Measurements from ENCODE around the gene ZCCHC14. TPM values are rescaled to one million over a fixed set of nuclear protein-coding genes. Genes with fewer than 3 reads are reported as not detected.

Gene ZCCHC14
- total RNA-seq, 1 donor from 2014 or later, result 42.4 TPM

DNA sequence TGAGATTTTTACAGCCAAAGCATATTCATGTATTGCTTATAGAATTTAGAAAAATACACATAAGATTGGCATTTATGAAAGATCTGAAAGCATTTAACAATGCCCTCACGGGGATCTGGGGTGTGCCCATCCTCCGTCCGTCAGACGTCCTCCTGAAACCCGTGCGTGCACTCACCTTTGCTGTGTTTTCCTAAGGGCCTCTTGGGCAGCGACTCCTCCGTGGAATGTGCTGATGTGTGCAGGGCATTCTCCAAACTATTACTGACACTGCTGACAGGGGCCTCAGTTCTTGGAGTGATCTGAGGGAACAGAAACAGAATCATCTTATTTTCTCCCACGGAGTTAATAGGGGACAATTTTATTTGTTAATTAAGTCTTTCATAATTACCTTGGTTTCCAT, 33.0 kb downstream of the ZCCHC14 start:
- H3K27me3 Mint-ChIP-seq, result no peaks in the 10 kb centered on the region
- no peaks in the 10 kb centered on the region for H3K9me3 Mint-ChIP-seq (ENCODE audit: low read depth)
- H3K36me3 Mint-ChIP-seq (ENCODE audit: insufficient read depth), result peaks cover 14% of the 10 kb centered on the region
- no peak overlapping the region for H3K27ac Mint-ChIP-seq
- DNase-seq (ENCODE audit: low spot score, unreplicated experiment), result no peak
- no peak overlapping the region for H3K4me3 Mint-ChIP-seq (ENCODE audit: low read depth)
- TF ChIP-seq, protein P1, sequence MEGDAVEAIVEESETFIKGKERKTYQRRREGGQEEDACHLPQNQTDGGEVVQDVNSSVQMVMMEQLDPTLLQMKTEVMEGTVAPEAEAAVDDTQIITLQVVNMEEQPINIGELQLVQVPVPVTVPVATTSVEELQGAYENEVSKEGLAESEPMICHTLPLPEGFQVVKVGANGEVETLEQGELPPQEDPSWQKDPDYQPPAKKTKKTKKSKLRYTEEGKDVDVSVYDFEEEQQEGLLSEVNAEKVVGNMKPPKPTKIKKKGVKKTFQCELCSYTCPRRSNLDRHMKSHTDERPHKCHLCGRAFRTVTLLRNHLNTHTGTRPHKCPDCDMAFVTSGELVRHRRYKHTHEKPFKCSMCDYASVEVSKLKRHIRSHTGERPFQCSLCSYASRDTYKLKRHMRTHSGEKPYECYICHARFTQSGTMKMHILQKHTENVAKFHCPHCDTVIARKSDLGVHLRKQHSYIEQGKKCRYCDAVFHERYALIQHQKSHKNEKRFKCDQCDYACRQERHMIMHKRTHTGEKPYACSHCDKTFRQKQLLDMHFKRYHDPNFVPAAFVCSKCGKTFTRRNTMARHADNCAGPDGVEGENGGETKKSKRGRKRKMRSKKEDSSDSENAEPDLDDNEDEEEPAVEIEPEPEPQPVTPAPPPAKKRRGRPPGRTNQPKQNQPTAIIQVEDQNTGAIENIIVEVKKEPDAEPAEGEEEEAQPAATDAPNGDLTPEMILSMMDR (IDR thresholded peaks at IDR 0.05; ENCODE audit: unreplicated experiment), result no peak
- H3K4me1 Mint-ChIP-seq (ENCODE audit: low read depth), result peaks cover 4% of the 10 kb centered on the region

DNA sequence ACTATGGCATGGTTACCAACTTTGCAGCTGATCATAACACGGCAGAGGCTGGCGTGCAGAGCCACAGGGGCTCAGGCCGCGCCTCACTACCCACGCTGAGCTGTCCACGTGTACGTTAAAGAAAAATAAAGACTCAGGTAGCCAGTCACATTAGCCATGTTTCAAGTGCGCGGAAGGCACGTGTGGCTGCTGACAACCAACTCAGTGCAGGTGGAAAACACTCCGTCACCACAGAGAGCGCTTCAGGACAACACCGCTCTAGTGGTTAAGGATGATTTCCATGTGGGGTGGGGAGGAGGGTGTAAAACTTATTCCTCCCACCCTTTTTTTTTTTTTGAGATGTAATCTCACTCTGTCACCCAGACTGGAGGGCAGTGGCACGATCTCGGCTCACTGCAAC, 33.8 kb downstream of the ZCCHC14 start:
- no peaks in the 10 kb centered on the region for H3K9me3 Mint-ChIP-seq (ENCODE audit: low read depth)
- peaks cover 4% of the 10 kb centered on the region for H3K4me1 Mint-ChIP-seq (ENCODE audit: low read depth)
- H3K27ac Mint-ChIP-seq, result no peak overlapping the region
- no peaks in the 10 kb centered on the region for H3K27me3 Mint-ChIP-seq
- DNase-seq (ENCODE audit: low spot score, unreplicated experiment), result no peak
- TF ChIP-seq, protein P1 (IDR thresholded peaks at IDR 0.05; ENCODE audit: unreplicated experiment), result no peak
- H3K4me3 Mint-ChIP-seq (ENCODE audit: low read depth), result no peak overlapping the region
- H3K36me3 Mint-ChIP-seq (ENCODE audit: insufficient read depth), result peaks cover 14% of the 10 kb centered on the region

DNA sequence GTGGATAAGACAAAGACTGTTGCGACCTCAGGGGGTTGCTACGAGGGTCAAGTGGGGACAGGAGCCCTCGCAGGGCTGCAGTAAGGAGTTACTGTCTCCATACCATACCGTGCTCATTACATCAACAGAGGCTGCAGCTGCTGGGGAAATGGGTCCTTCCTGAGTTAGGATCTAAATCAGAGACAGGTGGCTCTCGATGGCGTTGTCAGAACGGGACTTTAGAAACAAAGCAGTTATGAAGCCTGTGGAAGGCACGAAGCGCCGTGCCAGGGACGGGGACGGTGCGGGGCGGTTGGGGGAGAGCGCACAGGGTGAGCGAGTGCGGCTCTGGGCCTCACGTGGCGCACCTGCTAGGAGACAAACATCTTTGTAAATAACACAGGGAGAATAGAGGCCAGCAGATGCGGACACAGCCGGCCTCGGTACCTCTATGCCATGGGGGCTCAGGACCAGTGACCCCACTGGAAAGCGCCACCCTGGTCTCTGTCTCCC, 34.4 kb downstream of the ZCCHC14 start:
- Mint-ChIP-seq H3K27me3 (no peaks in the 10 kb centered on the region), H3K27ac (no peak overlapping the region), H3K4me3 (ENCODE audit: low read depth) (no peak overlapping the region), H3K9me3 (ENCODE audit: low read depth) (no peaks in the 10 kb centered on the region), H3K36me3 (ENCODE audit: insufficient read depth) (peaks cover 14% of the 10 kb centered on the region), H3K4me1 (ENCODE audit: low read depth) (peaks cover 4% of the 10 kb centered on the region)
- TF ChIP-seq, protein P1 (IDR thresholded peaks at IDR 0.05; ENCODE audit: unreplicated experiment), result no peak
- no peak for DNase-seq (ENCODE audit: low spot score, unreplicated experiment)

DNA sequence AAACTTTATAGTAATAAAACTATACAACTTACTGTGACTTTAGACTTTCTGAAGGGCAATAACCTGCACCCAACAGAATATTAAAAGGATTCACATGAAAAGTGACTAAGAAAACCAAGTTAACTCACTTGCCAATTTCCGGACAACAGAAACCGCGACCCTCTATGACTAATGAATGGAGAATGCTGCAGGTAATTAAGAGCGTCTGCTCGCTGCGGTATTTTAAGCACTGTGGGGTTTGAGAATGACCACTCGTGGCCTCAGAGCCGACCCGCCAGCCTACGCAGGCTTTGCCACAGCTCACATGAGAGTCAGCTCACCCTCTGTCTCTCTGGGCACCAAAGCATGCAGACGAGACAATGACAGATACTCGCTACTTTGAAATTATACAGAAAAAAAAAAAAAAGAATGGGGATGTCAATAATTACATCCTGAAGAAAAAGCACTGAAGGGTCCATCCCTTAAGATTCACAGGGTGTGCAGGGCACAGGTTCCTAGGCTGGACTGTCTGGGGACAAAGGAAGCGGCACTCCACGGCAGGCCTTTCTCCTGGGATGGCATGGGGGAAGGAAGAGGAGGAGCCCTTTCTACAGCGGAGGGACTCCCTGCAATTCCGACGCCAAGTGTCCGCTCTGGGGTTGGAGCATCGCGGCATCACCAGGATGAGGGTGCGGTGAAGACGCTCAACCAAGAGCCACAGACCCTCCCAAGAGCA, 35.0 kb downstream of the ZCCHC14 start:
- Mint-ChIP-seq H3K27ac (peak overlapping the region; percentile 67), H3K36me3 (ENCODE audit: insufficient read depth) (peaks cover 14% of the 10 kb centered on the region), H3K9me3 (ENCODE audit: low read depth) (no peaks in the 10 kb centered on the region), H3K4me3 (ENCODE audit: low read depth) (no peak overlapping the region), H3K4me1 (ENCODE audit: low read depth) (peaks cover 4% of the 10 kb centered on the region), H3K27me3 (no peaks in the 10 kb centered on the region)
- DNase-seq (ENCODE audit: low spot score, unreplicated experiment), result no peak
- TF ChIP-seq, protein P1 (IDR thresholded peaks at IDR 0.05; ENCODE audit: unreplicated experiment), result no peak

DNA sequence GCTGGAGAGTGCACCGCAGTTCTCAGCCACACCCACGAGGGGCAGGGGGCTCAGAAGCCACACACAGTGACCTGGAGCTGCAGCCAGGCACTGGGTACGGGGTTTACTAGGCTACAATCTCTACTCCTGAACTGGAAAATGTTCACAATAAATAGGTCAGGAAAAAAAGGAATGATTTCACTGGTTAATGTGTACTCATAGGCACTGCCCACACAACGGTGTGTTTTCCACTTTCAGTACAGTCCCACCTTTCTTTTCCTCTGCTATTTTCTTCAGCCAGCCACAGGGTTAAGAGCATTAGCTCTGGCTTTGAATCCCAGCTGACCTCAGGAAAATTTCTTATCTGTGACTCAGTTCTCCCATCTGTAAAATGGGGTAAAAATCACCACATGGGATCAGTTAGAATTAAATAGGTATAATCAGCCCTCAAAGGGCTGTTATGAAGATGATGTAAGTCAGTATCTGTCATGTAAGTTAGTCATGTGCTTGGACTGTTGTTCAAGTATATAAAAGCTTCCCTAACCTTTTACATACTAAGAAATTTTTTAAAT, 35.7 kb downstream of the ZCCHC14 start:
- TF ChIP-seq, protein P1 (IDR thresholded peaks at IDR 0.05; ENCODE audit: unreplicated experiment), result no peak
- H3K4me1 Mint-ChIP-seq (ENCODE audit: low read depth), result peaks cover 4% of the 10 kb centered on the region
- no peaks in the 10 kb centered on the region for H3K27me3 Mint-ChIP-seq
- H3K36me3 Mint-ChIP-seq (ENCODE audit: insufficient read depth), result peaks cover 19% of the 10 kb centered on the region
- H3K9me3 Mint-ChIP-seq (ENCODE audit: low read depth), result no peaks in the 10 kb centered on the region
- no peak overlapping the region for H3K4me3 Mint-ChIP-seq (ENCODE audit: low read depth)
- no peak for DNase-seq (ENCODE audit: low spot score, unreplicated experiment)
- H3K27ac Mint-ChIP-seq, result peak overlapping the region; percentile 7

All from progenitor cell of endocrine pancreas (in vitro differentiated cells).